IMR-90 (cell line): ENCODE results near the gene SCN8A.

Source experiments
- BHLHE40 ChIP-seq: fragments of 150-350 bp; IDR thresholded peaks from 2 replicates; pipeline ENCODE4 v1.6.1; 2016; ENCODE audit warnings: mild to moderate bottlenecking, low read depth, low read length
- CEBPB ChIP-seq: IDR thresholded peaks from 2 replicates; pipeline ENCODE4 v1.6.1; 2012; ENCODE audit warnings: low read depth, low read length, improper control_type of control experiment
- ELK1 ChIP-seq: fragments of 150-350 bp; IDR thresholded peaks from 2 replicates; pipeline ENCODE4 v1.6.1; 2016; ENCODE audit warnings: low read depth, mild to moderate bottlenecking, low read length, moderate library complexity, borderline replicate concordance
- FOS ChIP-seq: fragments of 150-350 bp; IDR thresholded peaks from 2 replicates; pipeline ENCODE4 v1.6.1; 2016; ENCODE audit warnings: low read depth, low read length
- MAFK ChIP-seq: IDR thresholded peaks from 2 replicates; pipeline ENCODE4 v1.6.1; 2012; ENCODE audit warnings: low read depth, low read length, improper control_type of control experiment
- MAZ ChIP-seq: IDR thresholded peaks from 2 replicates; pipeline ENCODE4 v1.6.1; 2012; ENCODE audit warnings: low read depth, mild to moderate bottlenecking, low read length, improper control_type of control experiment, moderate library complexity, borderline replicate concordance
- MXI1 ChIP-seq: IDR thresholded peaks from 2 replicates; pipeline ENCODE4 v1.6.1; 2012; ENCODE audit warnings: low read depth, mild to moderate bottlenecking, low read length, moderate library complexity, borderline replicate concordance
- NFE2L2 ChIP-seq: fragments of 150-350 bp; IDR thresholded peaks from 2 replicates; pipeline ENCODE4 v1.6.1; 2016; ENCODE audit warnings: low read depth, mild to moderate bottlenecking, low read length
- POLR2A ChIP-seq: IDR thresholded peaks from 2 replicates; pipeline ENCODE4 v1.6.1; 2012; ENCODE audit warnings: mild to moderate bottlenecking, low read depth, low read length
- RAD21 ChIP-seq: IDR thresholded peaks from 2 replicates; pipeline ENCODE4 v1.6.1; 2012; ENCODE audit warnings: low read length, improper control_type of control experiment
- SMC3 ChIP-seq: fragments of 150-350 bp; IDR thresholded peaks from 2 replicates; pipeline ENCODE4 v1.6.1; 2016; ENCODE audit warnings: low read depth, mild to moderate bottlenecking, antibody characterized with exemption, low read length, moderate library complexity
- USF2 ChIP-seq: fragments of 150-350 bp; IDR thresholded peaks from 2 replicates; pipeline ENCODE4 v1.6.1; 2017; ENCODE audit warnings: mild to moderate bottlenecking, antibody characterized with exemption, low read length, low read depth
- TF ChIP-seq, protein P1 (sequence below): conservative IDR thresholded peaks from 2 replicates; pipeline ENCODE4 v1.5.1; 2012; ENCODE audit warnings: mild to moderate bottlenecking, low read depth, low read length, improper control_type of control experiment

DNA sequence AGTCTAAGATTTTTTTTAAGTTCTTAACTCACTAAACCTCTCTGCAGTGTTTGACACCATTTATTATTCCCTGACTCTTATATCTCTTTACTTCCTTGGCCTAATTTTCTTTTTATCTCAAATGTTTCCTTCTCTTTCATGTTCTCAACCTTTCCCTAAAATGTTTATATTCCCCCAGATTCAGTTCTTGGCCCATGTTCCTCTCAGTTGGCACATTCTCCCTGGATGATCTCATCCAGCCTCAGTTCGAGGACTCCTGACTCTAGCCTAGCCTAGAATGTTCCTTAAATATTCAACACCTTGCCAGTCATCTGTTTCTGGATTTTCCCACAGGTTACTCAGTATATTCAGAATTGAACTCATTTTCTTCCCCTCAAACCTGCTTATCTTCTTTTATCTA, 81.3 kb downstream of the SCN8A start:
- TF ChIP-seq, protein P1, sequence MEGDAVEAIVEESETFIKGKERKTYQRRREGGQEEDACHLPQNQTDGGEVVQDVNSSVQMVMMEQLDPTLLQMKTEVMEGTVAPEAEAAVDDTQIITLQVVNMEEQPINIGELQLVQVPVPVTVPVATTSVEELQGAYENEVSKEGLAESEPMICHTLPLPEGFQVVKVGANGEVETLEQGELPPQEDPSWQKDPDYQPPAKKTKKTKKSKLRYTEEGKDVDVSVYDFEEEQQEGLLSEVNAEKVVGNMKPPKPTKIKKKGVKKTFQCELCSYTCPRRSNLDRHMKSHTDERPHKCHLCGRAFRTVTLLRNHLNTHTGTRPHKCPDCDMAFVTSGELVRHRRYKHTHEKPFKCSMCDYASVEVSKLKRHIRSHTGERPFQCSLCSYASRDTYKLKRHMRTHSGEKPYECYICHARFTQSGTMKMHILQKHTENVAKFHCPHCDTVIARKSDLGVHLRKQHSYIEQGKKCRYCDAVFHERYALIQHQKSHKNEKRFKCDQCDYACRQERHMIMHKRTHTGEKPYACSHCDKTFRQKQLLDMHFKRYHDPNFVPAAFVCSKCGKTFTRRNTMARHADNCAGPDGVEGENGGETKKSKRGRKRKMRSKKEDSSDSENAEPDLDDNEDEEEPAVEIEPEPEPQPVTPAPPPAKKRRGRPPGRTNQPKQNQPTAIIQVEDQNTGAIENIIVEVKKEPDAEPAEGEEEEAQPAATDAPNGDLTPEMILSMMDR: no peak
- TF ChIP-seq CEBPB: no peak
- TF ChIP-seq POLR2A: no peak
- no peak for TF ChIP-seq MAZ
- no peak for TF ChIP-seq MXI1
- no peak for TF ChIP-seq USF2
- TF ChIP-seq ELK1: no peak
- no peak for TF ChIP-seq RAD21
- no peak for TF ChIP-seq MAFK
- TF ChIP-seq SMC3: no peak
- TF ChIP-seq NFE2L2: no peak
- TF ChIP-seq FOS: no peak
- TF ChIP-seq BHLHE40: no peak
